Measurements from ENCODE around the gene SMIM17.

- TF ChIP-seq CTCF (IDR thresholded peaks at IDR 0.05 in 4 of 5, conservative IDR thresholded peaks at IDR 0.05 in 1 of 5) (no peak), POLR2A (IDR thresholded peaks at IDR 0.05) (no peak)
These were observed 35.2 kb downstream of the SMIM17 start for GRCh38 chr19:56678205-56678604.

Measured in gastrocnemius medialis (tissue), 4 donors.